Measurements from ENCODE around the gene S1PR5. TPM values are rescaled to one million over a fixed set of nuclear protein-coding genes. Genes with fewer than 3 reads are reported as not detected.

Gene S1PR5
- total and polyA plus RNA-seq, 9 of the 15 experiments (the other 6 are each of a cell fraction or from before 2014, with no cell fraction given) = 0.03 to 0.54 (median 0.35) TPM; not detected in 4

GRCh38 chr19:10544242-10544752 lies 27.1 kb upstream of the S1PR5 start:
- CTCF ChIA-PET (ENCODE audit: low intra/inter-chr PET ratio) = no interaction called here
- H2AFZ ChIP-seq (ENCODE audit: low read depth, low read length) = peak overlapping the region; percentile 87; the same call in 1 of the 2 replicates
- peak overlapping the region; percentile 97 for H3K4me3 ChIP-seq
- H3K27me3 ChIP-seq (ENCODE audit: control insufficient read depth in 2 of 2, insufficient read depth in 2 of 2, low read length in 2 of 2) = no peaks in the 10 kb centered on the region
- BruUV-seq (replicated peaks) = no TSS peak
- H3K9ac ChIP-seq (ENCODE audit: insufficient read depth in 1 of 2, low read depth in 2 of 2, low read length in 2 of 2) = peak overlapping the region; percentile 97
- peaks cover 32% of the 10 kb centered on the region for H3K36me3 ChIP-seq (ENCODE audit: control insufficient read depth, insufficient read depth, low read length)
- ATAC-seq (peak; percentile 63), DNase-seq (ENCODE audit: extremely low read depth in 1 of 4, low spot score in 3 of 4) (peak; percentile 58 to 68 (median 66)), FAIRE-seq (no peak)
- peaks cover 6 to 43% of the 10 kb centered on the region in 2 experiments; a peak in 4 of 5 replicates for H3K4me1 ChIP-seq (replicated peaks in 1 of 2; ENCODE audit: control insufficient read depth in 2 of 2, insufficient read depth in 2 of 2, low read length in 2 of 2)
- in situ Hi-C loops (cut with MboI) = no loop called here
- peak overlapping the region; percentile 90 for H3K27ac ChIP-seq (ENCODE audit: extremely low read depth, low read depth, low read length)
- H3K79me2 ChIP-seq (ENCODE audit: control insufficient read depth, insufficient read depth, low read length) = peaks cover 32% of the 10 kb centered on the region
- H3K4me2 ChIP-seq (ENCODE audit: insufficient read depth, low read length) = peak overlapping the region; percentile 87
- intact Hi-C loops (cut with micrococcal nuclease) = loop anchor here (5.0 kb wide), 2 partner anchors 37 to 38 kb away; no protein-coding TSS in a partner anchor
- no peaks in the 10 kb centered on the region for H3K9me3 ChIP-seq (replicated peaks; ENCODE audit: control insufficient read depth, insufficient read depth, low read depth, low read length)
- H3K9me1 ChIP-seq (ENCODE audit: control insufficient read depth, insufficient read depth, low read length) = no peaks in the 10 kb centered on the region
- POLR2A ChIA-PET = interaction anchor here (1.8 kb wide), 1 partner anchor 12 kb away, joined by 12 read pairs; no protein-coding TSS in a partner anchor
- 2% methylated on average over 22 of the region's 22 CpGs for whole genome bisulfite sequencing (ENCODE audit: insufficient coverage, low coverage, missing lambda C conversion rate)
- peaks cover 4% of the 10 kb centered on the region for H4K20me1 ChIP-seq (replicated peaks; ENCODE audit: control insufficient read depth, insufficient read depth, low read length)
- TF ChIP-seq HMGXB4 (CRISPR knock-in tag; IDR thresholded peaks at IDR 0.05) (0 out of 2 replicates have a peak, but pooled peaks have one; percentile 48), HDAC1 (IDR thresholded peaks at IDR 0.05) (0 out of 4 replicates have a peak, but pooled peaks of 1 of the 2 experiments have one; percentile 18), NKRF (IDR thresholded peaks at IDR 0.05; ENCODE audit: borderline replicate concordance) (peak; percentile 50; the same call in 1 of the 2 replicates), HDAC2 (IDR thresholded peaks at IDR 0.05) (peak; percentile 86; the same call in 1 of the 2 replicates), RBM25 (IDR thresholded peaks at IDR 0.05; ENCODE audit: low read depth, low read length, severe bottlenecking) (peak; percentile 94), CHD4 (IDR thresholded peaks at IDR 0.05; ENCODE audit: insufficient read depth, insufficient replicate concordance, low read depth, low read length, poor library complexity, severe bottlenecking) (peak; percentile 88), KDM1A (IDR thresholded peaks at IDR 0.05) (peak in 1 of 2 experiments; percentile 89), ZNF384 (IDR thresholded peaks at IDR 0.05; ENCODE audit: low read depth, low read length) (no peak), PHF20 (IDR thresholded peaks at IDR 0.05; ENCODE audit: partially characterized antibody) (peak; percentile 40), TFAP4 (CRISPR knock-in tag; IDR thresholded peaks at IDR 0.05; ENCODE audit: borderline replicate concordance) (no peak), ZFP36 (IDR thresholded peaks at IDR 0.05; ENCODE audit: low read depth, low read length, partially characterized antibody) (peak; percentile 17), RBM39 (optimal IDR thresholded peaks at IDR 0.05; ENCODE audit: low read depth, low read length) (peak; percentile 79), SMAD1 (IDR thresholded peaks at IDR 0.05; ENCODE audit: low read depth, low read length, partially characterized antibody) (peak; percentile 1), MECOM (CRISPR knock-in tag; IDR thresholded peaks at IDR 0.05) (0 out of 2 replicates have a peak, but pooled peaks have one; percentile 49)

Measured in K562 (cell line).